GM11168 (cell line): ENCODE data around the gene EPHB2.
"Not testable (repeated sequence)": the region's sequence is repeated elsewhere in the genome, so short reads cannot be mapped to it uniquely, and the experiment has no call there.

ENCODE experiments used
- in situ Hi-C: fragments of 300-500 bp; cut with MboI; formaldehyde crosslinking; loops from one replicate; pipeline ENCODE4 v1.12.0; 2022; ENCODE audit warnings: low sequenced_read_pairs; ENCODE audit not compliant: unreplicated experiment

Gene EPHB2

GRCh38 chr1:22918644-22919043, 208.0 kb downstream of the EPHB2 start:
- in situ Hi-C loops: no loop called here

DNA sequence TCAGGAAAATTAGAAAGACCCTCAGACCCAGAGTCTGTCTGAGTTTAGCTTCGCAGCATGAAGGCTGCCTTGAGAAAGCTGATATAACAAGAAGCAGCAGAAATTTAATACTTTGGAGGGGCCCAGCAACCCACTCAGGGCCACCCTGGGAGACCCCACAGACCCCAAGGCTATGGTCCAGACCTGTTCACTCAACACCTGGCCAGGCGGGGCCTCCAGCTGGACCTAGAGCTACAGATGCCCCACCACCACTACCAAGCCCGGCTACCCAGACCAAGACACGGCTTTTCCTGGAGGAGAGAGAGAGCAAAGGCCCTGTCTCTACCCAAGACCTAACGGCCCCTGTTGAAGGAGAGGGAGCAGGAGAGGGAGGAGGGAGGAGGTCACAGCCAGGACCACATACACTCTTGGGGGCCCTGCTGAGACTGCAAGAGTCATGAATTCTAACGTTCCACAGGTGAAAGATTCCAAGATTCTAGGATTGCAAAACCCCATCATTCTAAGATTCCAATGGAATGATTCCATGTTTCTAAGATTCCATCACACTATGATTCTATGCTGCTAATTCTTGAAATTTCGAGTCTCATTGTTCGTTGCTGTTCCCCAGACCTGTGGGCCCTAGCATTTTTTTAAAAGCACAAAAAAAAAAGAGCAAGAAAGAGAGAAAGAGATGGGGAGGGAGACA, 208.8 kb downstream of the EPHB2 start:
- in situ Hi-C loops: no loop called here

- in situ Hi-C loops: no loop called here
Observed at GRCh38 chr1:22920026-22920733, 209.5 kb downstream of the EPHB2 start.

- in situ Hi-C loops: no loop called here
Observed at GRCh38 chr1:22920734-22921451, 210.3 kb downstream of the EPHB2 start.

GRCh38 chr1:22921452-22922126, 210.9 kb downstream of the EPHB2 start:
- in situ Hi-C loops: no loop called here

GRCh38 chr1:22922640-22923039, 212.0 kb downstream of the EPHB2 start:
- in situ Hi-C loops: no loop called here

GRCh38 chr1:22925111-22925510, 214.5 kb downstream of the EPHB2 start:
- in situ Hi-C loops: no loop called here

DNA sequence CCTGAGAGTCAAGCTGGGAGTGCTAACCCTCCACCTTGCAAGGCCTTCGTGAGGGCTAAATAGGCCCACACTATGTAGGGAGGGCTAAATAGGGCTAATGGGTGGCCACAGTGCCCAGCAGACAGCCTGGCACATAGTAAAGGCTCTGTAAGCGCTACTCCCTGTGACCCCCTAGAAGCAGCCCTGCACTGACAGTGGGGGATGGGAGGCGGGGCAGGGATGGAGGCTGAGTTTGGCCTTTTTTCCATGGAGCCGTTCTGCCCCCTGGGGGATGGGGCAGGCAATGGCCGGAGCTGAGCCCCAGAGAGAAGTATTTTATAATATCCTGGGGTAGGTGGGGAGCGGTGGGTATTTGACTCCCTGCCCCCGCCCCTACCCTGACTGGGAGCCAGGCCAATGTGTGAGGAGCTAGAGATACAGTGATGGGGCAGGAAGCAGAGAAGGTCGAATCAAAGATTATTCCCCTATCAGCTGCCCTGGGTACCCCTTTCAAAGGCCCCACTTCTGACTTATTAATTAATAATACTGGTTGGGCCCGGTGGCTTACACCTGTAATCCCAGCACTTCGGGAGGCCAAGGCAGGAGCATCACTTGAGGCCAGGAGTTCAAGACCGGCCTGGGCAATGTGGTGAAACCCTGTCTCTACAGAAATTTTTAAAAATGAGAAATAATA, 219.7 kb downstream of the EPHB2 start:
- in situ Hi-C loops: no loop called here

- in situ Hi-C loops: no loop called here
Observed at GRCh38 chr1:22932803-22933470, 222.3 kb downstream of the EPHB2 start.

DNA sequence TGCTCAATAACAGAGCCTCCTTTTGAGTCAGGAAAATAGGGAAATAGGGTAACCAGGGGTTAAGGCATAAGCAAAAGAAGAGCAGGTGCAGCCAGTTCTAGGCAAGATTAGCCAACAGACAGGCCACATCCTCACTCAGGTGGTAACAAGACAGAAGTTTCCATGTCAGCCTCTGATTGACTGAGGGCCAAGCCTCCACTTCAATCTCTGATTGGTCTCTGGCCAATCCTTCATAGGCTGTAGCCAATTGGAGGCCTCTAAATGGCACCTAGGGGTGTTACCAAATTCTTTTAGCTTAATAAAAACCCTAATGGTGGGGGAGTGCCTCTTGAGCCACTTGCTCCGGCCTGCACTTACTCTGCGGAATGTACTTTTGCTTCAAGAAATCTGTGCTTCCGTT, 224.8 kb downstream of the EPHB2 start:
- in situ Hi-C loops: no loop called here

DNA sequence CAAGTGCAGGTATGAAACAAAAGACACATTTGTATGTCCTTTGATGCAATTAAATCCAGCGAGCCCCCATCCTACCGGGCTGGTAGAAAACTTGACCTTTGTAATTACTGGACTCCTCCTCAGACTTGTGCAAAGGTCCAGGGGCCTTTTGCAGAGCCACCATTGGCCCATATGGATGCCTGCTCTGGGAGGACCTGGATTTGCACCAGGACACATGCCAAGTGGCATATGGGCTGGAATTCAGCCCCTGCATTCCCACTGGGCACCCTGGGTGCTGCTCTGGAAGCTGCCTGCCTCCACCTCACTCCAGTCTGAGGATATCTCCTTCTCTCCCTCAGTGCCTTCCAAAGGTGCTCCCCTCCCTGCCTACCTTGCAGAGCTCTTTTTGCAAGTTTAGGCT, 226.0 kb downstream of the EPHB2 start:
- in situ Hi-C loops: no loop called here

DNA sequence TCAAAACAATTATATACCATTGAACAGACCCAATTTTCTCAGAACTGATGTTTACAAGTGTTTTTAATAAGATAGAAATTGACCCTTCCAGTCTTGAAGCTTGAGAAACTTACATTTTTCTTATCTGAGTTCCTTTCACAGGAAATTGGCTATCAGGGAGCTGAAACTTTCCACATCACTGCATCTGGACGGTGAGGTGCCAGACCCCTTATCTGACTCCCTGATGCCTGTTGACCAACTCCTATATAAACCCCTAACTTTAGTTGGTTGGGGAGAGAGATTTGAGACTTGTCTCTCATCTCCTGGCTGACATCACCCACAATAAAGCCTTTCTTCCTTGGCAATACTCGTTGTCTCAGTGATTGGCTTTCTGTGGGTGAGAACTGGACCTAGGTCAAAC, 230.6 kb downstream of the EPHB2 start:
- in situ Hi-C loops: no loop called here

GRCh38 chr1:22944346-22945055, 233.9 kb downstream of the EPHB2 start:
- in situ Hi-C loops: no loop called here

DNA sequence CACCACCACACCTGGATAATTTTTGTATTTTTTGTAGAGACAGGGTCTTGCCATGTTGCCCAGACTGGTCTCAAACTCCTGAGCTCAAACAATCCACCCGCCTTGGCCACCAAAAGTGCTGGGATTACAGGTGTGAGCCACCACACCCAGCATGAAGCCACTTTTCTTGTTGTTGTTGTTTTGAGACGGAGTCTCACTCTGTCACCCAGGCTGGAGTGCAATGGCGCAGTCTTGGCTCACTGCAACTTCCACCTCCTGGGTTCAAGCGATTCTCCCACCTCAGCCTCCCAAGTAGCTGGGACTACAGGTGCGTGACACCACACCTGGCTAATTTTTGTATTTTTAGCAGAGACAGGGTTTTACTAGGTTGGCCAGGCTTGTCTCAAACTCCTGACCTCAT, 234.5 kb downstream of the EPHB2 start:
- in situ Hi-C loops: not testable (repeated sequence)

GRCh38 chr1:22949822-22950331, 239.2 kb downstream of the EPHB2 start:
- in situ Hi-C loops: no loop called here

DNA sequence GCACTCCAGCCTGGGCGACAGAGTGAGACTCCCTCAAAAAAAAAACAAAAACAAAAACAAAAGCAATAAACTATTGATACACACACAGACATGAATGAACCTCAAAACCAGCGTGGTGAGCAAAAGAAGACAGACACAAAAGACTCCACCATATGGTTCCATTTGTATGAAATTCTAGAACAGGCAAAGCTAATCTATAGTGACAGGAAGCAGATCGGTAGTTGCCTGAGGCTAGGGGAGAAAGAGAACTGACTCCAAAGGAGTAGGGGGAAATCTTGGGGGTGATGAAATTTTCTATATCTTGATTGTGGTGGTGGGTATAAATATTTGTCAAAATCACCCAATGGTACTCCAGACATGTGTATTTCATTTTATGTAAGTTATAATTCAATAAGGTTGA, 241.2 kb downstream of the EPHB2 start:
- in situ Hi-C loops: no loop called here

DNA sequence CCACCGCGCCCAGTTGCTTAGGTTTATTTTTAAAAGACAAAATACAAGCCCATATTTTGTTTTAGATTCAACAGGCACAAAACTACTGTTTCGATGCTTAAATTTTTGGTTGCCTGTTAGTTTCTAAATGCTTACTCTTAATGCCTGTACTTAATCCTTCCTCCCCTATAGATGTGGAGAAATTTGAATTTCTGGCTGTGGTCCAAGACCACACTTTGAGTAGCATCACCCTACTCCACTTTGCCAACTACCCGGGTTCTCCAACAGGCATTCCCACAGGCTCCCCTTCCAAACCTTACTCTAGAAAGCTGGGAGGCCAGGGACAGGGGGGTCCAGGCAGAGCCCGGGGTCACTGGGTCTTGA, 242.0 kb downstream of the EPHB2 start:
- in situ Hi-C loops: no loop called here

- in situ Hi-C loops: no loop called here
Observed at GRCh38 chr1:22953057-22953739, 242.6 kb downstream of the EPHB2 start.
